Activated gamma-delta T cell treated with anti-CD3 and anti-CD28 coated beads, Interleukin-2, amount 50 U/mL, for 16 hours (primary cell): Measurements from ENCODE around the gene TSPAN13.
"Not testable (repeated sequence)": the region's sequence is repeated elsewhere in the genome, so short reads cannot be mapped to it uniquely, and the experiment has no call there.

Source experiments
- DNase-seq: peaks from one replicate; pipeline ENCODE4 v3.0.0-alpha.2; 2020; ENCODE audit warnings: low read depth

Gene TSPAN13

DNA sequence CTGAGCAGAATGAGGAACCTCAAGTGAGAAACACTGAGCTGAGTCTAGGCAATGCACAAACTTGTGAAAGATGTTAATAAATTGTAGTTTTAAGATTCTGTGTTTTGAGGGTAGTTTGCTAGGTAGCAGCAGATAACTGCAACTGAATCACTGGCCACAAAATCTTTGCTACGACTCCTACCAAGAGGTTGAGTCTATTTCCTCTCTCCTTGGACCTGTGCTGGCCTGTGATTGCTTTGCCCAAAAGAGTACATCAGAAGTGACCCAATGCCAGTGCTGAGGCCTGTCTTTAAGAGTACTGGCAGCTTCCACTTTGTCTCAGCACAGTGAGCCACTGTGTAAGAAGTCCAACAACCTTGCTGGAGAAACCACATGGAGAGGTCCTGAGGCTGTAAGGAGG lies 11.9 kb upstream of the TSPAN13 start:
- no peak for DNase-seq

DNA sequence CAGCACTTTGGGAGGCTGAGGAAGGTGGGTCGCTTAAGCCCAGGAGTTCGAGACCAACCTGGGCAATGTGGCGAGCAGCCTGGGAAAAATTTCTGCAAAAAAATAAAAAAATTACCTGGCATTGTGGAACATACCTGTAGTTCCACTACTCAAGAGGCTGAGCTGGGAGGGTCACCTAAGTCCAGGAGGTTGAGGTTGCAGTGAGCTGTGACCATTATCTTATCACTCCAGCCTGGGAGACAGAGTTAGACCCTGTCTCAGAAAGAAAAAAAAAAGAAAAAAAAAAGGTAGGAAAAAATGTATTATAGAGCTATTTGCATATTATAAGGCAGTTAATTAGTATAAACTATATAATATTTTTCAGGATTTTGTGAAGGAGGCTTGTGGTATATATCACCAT lies 11.0 kb upstream of the TSPAN13 start:
- DNase-seq: no peak

GRCh38 chr7:16743236-16743635 lies 10.3 kb upstream of the TSPAN13 start:
- no peak for DNase-seq

GRCh38 chr7:16744518-16745250 lies 8.9 kb upstream of the TSPAN13 start:
- no peak for DNase-seq

DNA sequence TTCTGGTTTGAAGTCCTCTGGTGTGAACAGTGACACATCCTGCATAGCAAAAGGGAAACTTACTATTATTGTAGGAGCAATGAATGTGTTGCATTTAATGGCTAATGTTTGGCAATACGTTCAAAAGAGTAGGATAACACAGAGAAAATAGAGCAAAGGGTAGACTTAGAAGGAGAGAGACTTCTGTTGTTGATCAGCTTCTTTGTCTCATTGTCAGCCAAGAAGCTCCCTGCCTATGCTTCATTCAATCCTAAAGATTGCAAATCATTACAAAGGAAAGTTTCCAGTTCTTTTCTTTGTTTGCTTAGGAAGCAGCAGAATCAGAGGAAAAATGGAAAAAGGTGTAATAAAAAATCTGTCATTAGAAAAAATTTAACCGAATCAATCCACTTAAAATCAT lies 7.9 kb upstream of the TSPAN13 start:
- DNase-seq: no peak

GRCh38 chr7:16747102-16747501 lies 6.5 kb upstream of the TSPAN13 start:
- DNase-seq: no peak

- DNase-seq: no peak
Observed at GRCh38 chr7:16753932-16754855, 639 bp downstream of the TSPAN13 start.

- DNase-seq: no peak
Observed at GRCh38 chr7:16754856-16755317, 1.3 kb downstream of the TSPAN13 start.

DNA sequence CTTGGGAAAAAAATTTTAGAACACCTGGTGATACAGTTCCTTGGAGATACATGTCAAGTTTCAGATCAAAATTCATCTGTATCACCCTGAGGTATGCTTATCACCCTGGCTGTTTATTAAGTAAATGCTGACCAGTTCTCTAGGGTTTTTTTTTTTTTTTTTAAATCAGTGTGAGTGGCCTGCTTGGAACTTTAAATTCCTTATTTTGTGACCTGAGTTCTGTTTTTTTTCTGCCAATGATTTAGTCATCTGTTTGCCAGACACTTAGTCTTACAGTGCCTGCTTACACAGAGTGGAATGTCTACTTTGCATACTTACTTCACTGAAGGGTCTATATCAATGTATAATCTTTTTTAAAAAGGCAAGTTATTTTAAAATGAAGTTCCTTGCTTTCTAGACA lies 1.8 kb downstream of the TSPAN13 start:
- DNase-seq: no peak

- no peak for DNase-seq
Observed at GRCh38 chr7:16758036-16758435, 4.5 kb downstream of the TSPAN13 start.

GRCh38 chr7:16758631-16759611 lies 5.4 kb downstream of the TSPAN13 start:
- no peak for DNase-seq

DNA sequence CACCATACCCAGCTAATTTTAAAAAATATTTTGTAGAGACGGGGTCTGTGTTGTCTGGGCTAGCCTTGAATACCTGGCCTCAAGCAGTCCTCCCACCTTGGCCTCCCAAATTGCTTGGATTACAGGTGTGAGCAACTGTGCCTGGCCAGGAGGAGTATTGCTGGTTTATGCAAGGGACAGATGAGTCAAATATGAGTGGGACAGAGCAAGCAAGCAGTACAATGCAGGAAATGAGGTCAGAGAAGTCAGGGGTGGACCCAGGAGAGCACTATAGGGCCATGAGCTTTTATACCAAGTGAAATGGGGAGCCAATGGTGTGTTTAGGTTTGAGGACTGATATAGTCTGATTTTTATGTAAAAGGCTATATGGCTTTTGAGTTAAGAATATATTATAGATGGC lies 6.3 kb downstream of the TSPAN13 start:
- no peak for DNase-seq

DNA sequence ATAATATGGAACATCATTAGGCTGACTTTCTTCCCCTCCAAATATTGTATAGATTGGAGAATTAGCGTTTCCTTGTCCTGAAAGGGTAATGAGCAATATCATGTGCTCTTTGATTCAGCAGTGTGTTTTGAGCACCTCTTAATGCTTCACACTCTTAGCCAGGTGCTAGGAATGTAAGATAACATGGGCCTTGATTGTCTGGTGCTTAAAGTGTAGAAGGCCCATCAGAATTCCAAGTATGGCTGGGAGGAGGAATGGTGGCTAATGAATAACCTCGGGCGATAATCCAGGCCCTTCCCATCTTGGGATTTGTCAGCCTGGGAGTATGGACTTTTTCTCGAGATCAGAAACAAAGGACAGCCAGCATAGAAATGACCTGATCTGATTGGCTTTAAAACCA lies 8.6 kb downstream of the TSPAN13 start:
- DNase-seq: no peak

- DNase-seq: no peak
Observed at GRCh38 chr7:16764942-16765341, 11.4 kb downstream of the TSPAN13 start.

GRCh38 chr7:16765436-16765859 lies 11.9 kb downstream of the TSPAN13 start:
- no peak for DNase-seq

- not testable (repeated sequence) for DNase-seq
Observed at GRCh38 chr7:16769994-16770393, 16.4 kb downstream of the TSPAN13 start.

DNA sequence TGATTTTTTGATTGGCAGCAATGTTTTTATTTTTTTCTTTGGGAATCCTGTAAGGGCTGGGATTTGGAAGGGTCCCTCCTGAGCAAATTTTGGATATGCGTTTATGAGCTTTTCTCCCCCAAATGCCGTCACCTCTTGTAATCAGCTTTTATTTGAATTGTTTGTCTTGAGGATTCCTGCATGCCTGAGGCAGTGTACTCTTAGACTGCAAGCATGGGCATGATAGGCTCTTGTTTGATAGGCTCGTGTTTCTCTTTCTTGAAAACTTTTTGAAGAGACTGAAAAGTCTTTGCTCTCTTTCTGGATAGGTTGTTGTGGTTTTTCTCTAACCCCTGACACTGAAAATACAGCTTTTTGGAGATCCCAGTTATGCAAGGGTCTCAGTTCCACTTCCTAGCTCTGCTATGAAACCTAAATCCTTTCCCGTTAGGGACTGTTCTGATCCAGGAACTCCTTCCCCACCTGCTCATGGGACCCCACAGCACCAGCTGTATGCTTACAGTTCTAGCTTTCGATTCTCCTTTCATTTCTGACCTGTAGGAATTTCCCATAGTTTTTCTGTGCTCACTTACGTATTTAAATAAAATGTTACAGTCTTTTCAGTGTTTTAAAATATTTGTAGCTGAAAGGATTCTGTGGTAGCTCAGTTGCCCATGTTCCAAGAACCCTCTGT lies 17.2 kb downstream of the TSPAN13 start:
- no peak for DNase-seq

DNA sequence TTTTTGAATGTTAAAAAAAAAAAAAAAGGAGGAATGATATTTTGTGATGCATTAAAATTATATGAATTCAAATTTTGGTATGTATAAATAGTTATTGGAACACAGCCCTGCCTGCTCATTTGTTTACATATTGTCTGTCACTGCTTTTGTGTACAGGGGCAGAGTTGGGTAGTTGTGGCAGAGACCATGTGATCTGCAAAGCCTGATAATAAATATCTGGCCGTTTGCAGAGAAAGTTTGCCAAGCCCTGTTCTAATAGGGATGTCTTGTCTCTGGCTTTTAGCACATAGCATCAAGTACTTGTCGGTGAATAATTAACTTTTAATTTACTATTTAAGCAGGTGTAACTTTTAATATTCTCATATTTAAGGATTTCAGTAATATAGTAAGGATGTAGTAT lies 19.8 kb downstream of the TSPAN13 start:
- no peak for DNase-seq

DNA sequence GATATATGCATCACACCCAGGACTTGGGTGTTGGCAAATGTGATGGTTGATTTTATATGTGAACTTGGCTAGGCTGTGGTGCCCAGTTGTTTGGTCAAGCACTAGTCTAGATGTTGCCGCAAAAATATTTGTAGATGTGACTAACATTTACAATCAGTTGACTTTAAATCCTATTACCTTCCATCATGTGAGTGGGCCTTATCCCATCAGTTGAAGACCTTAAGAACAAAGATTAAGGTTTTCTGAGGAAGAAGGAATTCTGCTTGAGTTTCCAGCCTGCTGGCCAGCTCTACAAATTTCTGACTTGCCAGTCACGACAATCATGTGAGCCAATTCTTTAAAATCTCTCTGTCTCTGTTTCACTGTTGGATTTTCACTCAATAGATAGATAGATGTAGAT lies 20.3 kb downstream of the TSPAN13 start:
- DNase-seq: no peak

DNA sequence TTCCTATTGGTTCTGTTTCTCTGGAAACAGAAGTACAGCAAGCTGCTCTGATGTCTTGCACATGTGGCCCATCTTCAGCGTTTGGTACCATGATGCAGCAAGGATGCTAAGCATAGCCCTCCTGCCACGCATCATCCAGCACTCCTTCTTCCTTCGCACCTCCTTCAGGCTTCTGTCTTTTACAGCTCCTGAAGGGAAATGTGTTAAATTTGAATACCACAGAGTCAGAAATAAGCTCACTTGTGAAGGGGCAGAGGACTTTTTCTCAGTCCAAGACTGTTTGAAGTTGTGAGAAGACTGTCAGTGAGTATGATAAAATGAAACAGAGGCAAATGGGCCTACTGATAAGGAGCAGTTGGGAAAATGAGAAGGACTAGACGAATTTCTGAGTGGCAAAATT lies 20.7 kb downstream of the TSPAN13 start:
- DNase-seq: no peak

- no peak for DNase-seq
Observed at GRCh38 chr7:16774986-16775385, 21.4 kb downstream of the TSPAN13 start.
